GM18867 (cell line): ENCODE data around the gene AKNA.

Experiments used
- ATAC-seq: cut with Tn5 transposase; IDR thresholded peaks from one replicate; pipeline ENCODE4 v1.9.1; 2021; ENCODE audit warnings: mild to moderate bottlenecking, moderate library complexity; ENCODE audit not compliant: unreplicated experiment

Gene AKNA, protein sequence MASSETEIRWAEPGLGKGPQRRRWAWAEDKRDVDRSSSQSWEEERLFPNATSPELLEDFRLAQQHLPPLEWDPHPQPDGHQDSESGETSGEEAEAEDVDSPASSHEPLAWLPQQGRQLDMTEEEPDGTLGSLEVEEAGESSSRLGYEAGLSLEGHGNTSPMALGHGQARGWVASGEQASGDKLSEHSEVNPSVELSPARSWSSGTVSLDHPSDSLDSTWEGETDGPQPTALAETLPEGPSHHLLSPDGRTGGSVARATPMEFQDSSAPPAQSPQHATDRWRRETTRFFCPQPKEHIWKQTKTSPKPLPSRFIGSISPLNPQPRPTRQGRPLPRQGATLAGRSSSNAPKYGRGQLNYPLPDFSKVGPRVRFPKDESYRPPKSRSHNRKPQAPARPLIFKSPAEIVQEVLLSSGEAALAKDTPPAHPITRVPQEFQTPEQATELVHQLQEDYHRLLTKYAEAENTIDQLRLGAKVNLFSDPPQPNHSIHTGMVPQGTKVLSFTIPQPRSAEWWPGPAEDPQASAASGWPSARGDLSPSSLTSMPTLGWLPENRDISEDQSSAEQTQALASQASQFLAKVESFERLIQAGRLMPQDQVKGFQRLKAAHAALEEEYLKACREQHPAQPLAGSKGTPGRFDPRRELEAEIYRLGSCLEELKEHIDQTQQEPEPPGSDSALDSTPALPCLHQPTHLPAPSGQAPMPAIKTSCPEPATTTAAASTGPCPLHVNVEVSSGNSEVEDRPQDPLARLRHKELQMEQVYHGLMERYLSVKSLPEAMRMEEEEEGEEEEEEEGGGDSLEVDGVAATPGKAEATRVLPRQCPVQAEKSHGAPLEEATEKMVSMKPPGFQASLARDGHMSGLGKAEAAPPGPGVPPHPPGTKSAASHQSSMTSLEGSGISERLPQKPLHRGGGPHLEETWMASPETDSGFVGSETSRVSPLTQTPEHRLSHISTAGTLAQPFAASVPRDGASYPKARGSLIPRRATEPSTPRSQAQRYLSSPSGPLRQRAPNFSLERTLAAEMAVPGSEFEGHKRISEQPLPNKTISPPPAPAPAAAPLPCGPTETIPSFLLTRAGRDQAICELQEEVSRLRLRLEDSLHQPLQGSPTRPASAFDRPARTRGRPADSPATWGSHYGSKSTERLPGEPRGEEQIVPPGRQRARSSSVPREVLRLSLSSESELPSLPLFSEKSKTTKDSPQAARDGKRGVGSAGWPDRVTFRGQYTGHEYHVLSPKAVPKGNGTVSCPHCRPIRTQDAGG (N-terminal part only)

DNA sequence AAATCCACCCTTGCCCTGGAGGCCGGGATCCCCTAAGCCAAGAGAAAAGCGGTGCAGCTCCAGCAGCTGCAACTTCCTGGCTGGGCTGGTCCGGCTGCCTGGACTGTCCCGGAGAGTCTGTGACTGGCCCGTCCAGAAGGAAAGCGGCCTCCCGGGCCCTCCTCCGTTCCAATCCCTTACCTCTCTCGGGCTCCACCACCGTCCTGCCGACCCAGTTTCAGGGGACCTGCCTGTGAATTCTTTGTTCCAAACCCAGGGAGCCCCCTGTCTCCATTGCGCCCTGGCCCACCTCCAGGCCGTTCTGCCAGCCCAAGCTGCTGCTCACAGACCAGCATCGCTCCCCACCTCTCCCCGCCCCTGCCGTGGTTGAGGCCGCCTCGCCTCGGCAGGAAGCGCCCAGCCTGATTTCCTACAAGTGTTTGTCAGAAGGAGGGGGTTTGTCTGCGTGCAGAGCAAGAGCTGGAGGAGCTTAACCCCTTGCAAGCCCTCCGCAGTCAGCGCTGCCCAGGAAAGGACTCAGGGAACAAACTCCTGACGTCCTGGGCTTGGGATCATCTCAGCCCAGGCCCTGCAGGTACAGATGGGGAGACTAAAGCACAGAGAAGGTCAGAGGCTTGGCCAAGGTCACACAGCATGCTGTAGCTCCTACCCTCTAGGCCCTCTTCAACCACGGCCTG lies at the start of gene AKNA:
Gene AKNA, minus strand, starts transcription at position 303 of the 677 bp plus-strand sequence. CDS start 6,649 bp downstream, outside the sequence.
- peak; percentile 28 for ATAC-seq

DNA sequence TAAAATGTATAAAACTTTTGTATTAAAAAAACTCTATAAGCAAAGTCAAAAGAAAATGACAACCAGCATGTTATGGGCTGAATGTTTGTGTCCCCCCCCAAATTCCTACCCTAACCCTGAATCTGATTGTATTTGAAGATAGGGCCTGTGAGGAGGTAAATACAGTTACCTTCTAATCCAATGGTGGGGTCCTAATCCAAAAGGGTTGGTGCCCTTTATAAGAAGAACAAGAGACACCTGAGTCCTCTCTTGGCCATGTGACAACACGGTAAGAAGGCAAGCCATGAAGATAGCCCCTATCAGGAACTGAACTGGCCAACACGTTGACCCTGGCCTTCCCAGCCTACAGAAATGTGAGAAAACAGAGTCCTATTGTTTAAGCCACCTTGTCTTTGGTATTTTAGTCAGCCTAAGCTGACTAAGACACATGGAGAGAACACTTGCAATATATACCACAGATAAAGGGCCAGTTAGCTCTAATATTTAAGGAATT lies 49.7 kb upstream of the AKNA start:
- no peak for ATAC-seq

DNA sequence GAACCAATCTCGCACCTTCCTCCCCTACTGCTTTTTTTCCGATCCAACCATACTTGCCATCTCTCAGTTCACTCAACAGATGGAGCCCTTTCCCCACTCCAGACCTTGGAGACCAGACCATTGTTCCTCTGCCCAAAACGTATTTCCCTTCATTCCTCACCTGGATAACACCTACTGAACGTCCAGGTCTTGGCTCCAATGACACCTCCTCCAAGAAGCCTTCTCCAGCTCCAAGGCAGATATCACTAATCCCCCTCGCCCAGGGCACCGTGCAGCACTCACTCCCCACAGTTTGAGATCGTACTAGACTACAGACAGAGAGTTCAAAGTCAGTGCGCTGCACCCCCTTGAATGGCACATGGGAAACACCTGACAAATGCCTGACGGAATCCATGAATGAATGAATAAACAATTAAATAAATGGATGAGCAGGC lies 47.1 kb upstream of the AKNA start:
- ATAC-seq: no peak

DNA sequence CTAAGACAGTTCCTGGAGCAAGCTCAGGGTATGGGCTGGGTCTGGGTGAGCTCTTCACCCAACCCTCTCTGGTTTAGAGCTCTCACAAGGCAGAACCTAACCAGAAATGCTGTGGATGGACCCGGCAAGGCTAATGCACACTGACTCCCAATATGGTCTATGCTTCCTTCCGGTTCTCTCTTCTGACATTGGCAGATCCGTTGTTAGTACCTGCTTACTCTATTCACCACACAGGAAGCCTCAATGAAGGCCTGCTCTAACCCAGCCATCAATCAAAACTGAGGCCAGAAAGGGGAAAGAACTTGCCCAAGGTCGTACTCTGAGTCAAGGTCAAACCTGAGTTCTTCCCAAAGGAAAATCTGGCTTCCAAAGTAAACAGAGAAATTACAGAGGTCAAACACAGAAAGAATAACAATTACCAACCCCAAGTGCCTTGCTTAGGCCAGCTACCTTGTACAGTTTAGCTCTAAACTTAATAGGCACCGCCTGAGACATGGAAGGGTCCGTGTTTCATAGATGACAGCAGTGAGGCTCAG lies 46.0 kb upstream of the AKNA start:
- no peak for ATAC-seq

DNA sequence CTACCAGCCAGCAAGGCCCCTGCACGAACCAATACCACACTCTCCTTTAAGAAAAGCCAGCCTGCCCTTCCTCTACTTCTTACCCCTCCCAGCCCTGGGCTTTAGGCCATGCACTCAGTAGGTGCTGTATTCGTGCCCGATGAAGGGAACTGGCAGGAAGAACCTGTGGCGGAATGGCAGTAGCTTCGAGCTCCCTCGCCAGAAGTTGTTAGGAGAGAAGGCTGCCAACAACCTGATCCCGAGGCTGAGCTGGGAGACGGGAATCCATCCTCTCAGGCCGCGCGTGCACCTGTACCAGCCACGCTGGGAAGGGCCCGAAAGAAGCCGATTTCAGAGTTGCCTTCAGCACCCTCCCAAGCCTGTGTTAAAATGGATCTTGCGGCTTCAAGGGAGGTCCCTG lies 45.3 kb upstream of the AKNA start:
- no peak for ATAC-seq

DNA sequence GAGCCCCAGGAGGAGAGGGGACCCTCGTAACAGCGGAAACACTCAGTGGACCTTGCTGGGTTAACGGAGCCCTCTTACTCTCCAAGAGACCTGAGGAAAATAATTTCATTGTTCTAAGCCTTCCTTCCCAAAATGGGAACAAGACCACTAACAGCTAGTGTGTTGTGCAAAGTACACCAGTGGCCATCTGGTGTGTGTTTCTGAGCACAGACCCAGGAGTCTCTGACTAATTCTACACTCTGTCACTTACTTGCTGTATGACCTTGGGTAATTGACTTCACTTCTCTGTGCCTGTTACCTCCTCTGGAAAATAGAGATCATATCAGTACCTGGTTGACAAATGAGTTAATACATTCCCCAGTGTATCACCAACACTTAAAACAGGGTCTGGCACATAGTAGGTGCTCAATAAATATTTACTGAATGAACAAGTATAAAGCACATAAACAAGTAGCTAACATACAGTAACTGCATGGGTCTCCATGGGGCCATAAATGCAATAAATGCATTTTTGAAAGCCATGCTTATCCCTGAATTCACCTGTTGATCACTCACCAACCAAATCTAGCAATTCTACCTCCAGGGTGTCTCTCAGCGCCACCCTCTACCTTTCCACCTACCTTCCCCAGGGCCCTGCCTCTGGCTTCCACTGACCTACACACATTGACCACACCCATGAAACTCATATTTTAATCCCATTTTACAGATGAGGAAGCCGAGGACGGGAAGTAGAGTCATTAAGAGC lies 44.7 kb upstream of the AKNA start:
- ATAC-seq: no peak

DNA sequence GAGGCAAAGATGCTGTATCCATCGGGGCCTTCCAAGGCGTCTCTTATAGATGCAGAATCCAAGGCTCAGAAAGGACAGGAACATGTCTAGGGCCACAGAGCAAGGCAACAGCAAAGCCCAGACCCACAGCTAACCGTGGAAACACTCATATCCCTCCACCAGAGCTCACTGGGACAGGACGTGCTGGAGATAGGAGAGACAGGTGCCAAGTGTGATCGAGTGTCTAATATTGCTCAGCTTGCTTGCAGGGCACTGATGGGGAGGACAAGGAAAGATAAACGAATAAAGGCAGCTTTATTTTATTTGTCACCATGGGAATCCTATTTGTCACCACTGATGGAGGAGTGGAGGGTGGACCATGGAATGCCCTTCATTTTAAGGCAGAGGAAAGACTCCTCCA lies 44.0 kb upstream of the AKNA start:
- no peak for ATAC-seq

DNA sequence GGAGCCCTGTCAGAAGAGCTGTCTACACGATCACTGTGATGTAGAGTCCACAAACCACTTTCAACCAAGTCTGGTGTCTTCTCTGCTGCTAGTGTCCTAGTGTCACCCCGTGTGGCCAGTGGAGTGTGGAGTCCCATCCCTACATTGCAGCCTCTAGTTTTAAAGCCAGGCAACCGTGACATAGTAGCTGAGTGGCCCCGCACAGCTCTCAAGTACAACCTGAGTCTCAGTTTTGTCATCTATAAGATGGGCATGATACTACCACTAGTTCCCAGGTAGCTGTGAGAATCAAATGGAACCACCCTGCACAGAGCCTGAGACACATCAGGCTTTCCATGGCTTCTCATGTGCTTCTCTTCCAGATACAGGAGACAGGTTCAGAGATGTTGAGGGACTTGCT lies 43.2 kb upstream of the AKNA start:
- no peak for ATAC-seq

DNA sequence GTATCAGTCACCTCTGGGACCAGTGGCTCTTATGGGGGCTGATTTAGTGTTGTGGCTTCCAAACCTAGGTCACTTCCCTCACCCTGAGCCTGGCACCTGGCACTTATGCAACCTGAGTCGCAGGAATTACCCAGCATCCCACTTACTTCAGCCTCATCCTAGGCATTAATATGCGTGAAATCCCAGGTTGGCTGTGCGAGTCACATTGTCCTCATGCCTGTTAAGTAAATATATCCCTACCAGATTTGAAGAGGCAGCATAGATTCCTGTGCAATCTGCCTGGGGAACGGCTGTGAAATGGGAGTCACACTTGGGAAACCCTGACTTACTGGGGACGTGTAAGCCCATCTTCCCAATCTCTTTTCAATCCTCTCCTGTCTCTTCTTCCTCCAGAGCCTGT lies 42.7 kb upstream of the AKNA start:
- no peak for ATAC-seq

DNA sequence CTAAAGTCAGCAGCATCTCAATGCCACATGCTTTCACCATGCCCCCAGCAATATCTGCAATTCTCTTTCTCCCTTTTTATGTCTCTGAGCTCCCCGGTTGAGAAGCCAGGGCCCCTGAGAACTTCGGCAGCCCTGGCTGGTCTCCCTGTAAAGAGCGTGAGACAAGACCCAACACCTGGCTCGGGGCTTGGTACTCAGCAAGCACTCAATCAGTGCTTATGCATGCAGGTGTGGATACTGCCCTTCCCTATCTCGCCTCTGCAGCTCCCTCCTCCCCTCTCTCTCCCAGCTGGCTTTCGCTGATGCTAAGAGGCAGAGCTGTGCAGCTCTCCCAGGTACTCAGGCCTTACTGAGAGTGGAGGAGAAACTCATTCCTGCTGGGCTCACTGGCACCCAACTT lies 41.7 kb upstream of the AKNA start:
- ATAC-seq: no peak

DNA sequence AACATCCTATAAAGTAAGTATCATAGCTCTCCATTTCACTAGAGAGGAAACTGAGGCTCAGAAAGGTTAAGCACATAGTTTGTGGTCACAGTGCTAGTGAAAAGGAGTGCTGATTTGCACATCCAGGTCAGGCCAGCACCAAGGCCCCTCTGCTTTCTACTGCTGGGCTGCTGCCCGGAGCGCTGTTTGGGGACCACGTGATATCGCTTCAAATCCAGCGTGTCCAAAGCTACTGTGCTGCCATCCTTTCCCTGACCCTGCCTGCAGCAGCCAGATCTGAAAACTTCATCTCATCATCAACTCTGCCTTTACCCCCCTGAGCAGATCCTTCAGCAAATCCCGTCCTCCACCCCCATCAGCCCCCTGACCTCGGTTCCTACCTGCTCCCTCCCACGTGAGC lies 40.7 kb upstream of the AKNA start:
- ATAC-seq: no peak

DNA sequence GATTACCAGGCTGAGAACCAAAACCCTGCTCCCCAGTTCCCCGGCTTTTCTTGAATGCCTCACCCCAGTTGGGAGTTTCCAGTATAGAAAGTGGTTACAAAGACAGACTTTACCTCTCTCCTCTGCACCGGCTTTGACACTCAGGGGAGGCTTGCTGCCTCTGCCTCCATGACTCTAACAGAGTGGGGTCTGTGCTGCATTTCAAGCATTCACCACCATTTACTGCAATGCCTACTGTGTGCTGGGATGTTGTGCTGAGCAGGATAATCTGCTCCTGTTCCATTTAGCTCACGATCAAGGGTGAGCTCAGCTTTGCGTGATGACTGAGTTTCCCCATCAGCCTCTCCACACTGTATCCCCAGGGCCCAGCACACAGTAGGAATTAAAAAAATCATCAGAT lies 39.9 kb upstream of the AKNA start:
- no peak for ATAC-seq

DNA sequence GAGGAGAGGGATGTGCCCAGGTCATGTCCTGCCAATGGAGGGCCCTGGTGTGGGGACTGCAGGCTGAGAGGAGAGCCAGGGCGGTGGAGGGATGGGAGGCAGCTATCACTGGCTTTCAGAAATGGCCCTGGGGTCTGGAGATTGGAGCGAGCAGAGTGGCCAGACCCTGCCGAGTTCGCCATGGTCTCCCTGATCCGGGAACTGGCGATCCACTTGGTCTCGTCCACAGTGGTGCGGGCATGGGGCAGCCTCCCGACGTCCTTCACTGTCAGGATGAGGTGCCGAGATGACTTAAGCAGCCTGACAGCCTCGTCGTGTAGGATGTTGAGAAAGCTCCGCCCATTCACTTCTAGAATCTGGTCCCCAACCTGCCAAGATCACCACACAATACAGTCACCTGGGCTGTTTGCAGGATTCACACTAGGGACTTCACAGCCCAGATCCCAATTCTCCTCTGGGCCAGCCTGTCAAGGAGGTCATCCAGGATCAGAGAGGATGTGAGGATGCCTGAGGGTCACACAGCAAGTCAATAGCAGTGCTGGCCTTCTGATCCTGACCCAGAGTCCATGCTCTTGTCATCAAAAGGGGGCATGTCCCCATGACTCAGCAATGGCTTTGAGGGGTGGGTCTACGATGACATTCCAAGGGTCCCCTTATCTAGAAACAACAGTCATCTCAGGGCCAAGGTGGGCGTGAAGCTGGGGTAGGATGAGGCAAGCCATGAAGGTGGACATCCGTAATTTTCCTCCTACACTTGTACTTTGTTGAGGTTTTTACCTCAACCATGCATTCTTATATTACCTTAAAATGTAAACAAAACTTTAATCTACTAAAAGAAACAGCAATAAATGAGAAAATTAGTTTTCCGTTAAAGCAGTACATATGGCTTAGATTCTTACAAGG lies 38.5 kb upstream of the AKNA start:
- ATAC-seq: no peak

DNA sequence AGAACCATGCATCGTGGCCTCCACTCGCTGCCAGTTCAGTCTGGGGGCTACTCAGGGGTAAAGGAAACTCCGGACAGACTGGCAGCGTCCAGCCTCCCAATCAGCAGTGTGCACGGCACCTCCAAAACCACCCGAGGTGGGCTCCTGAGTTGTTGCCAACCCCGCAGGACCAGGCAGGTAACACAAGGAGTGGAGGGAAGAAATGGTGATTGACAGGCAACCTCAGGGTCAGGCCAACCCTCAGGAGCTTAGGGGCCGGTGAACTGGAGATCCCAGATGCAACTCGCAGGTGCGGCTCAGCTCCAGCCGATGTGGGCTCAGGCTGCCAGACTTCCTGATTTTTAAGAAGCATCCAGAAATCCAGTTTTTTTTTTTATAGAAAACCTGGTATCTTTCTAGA lies 37.3 kb upstream of the AKNA start:
- no peak for ATAC-seq

DNA sequence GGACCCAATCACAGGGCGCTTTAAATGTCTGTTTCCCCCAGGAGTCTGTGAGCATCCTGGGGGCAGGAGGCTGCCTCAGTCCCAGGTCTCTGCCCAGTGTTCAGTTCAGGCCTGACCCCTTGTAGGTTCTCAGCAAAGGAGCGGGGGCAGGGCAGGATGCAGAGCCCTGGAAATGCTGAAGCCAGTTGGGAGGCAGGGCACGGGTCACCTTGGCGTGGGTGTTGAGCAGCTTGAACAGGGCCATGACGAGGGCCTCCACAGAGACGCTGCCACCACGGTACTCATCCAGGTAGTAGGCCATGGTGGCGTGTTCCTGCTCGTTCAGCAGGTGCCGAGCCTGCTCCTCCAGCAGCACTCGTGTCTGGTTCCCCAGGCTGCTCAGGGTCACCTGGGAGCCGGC lies 36.3 kb upstream of the AKNA start:
- no peak for ATAC-seq

DNA sequence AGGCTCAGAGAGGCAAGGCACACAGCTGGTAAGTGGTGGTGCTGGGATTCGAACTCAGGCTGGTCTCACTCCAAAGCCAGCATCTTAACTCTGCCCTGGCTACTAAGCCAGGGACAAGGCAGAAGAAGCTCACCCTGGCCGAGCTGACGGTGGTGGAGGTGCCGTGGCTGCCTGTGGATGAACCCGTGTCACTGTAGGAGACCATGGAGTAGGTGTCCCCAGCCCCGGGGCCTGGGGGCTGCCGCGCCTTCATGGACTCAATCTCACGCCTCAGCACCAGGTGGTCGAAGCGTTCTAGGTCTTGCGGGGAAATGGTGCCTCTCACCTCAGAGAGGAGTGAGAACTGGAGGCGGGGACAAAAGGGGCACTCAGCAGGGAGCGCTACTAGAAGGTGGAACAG lies 35.4 kb upstream of the AKNA start:
- ATAC-seq: no peak

DNA sequence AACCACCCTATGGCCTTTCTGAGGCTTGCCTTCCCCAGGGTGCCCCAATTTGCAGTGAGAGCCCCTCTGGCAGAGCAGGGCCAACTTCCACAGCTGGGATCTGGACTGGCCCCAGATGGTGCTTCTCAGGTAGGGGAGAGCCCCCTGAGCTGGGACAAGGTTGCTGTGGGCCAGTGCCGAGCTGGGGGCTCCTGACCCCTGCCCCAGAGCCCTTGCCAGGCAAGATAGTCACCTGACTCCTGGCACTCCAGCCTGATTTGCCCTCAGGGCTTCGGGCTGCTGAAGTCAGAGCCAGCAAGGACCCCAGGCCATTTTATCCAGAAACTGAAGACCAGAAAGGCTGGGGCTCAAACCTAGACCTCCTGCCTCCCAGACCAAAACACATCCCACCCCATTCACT lies 33.4 kb upstream of the AKNA start:
- ATAC-seq: no peak

DNA sequence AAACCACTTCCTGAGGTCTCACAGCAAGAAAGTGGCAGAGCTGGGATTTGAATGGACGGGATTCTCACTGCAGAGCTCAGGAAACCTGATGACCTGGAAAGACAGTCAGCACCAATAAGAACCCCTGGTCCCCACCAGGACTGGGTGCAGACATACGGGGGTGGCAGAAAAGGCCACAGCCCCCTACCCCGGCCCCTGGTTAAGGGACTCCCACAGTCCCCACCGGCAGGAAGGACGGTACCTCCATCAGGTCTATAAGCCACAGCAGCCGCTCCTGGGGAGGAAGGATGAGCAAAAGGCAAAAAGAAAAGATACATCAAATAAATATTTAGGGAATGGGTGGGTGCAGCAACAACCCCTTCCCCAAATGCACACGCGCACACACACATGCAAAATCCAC lies 32.0 kb upstream of the AKNA start:
- ATAC-seq: no peak

DNA sequence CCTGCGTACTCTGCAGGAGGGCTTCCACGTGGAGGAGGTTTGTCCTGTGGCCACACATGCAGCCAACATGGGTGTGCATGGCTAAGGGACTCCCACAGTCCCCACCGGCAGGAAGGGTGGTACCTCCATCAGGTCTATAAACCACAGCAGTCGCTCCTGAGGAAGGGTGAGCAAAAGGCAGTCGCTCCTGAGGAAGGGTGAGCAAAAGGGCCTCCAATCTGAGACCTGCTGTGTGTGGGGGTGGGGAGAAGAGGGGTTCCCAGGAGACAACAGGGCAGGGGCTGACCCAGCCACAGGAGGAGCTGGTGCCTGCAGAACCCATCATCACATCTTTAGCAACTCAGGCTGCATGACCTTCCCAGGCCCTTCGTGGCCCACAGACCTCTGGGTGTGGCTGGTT lies 30.3 kb upstream of the AKNA start:
- ATAC-seq: no peak
